ENCODE results near the gene SLC2A13. TPM values are rescaled to one million over a fixed set of nuclear protein-coding genes. Genes with fewer than 3 reads are reported as not detected.

SLC2A13 gene
- total RNA-seq, 2 donors from 2014 or later, result 5.9 to 13.7 TPM

DNA sequence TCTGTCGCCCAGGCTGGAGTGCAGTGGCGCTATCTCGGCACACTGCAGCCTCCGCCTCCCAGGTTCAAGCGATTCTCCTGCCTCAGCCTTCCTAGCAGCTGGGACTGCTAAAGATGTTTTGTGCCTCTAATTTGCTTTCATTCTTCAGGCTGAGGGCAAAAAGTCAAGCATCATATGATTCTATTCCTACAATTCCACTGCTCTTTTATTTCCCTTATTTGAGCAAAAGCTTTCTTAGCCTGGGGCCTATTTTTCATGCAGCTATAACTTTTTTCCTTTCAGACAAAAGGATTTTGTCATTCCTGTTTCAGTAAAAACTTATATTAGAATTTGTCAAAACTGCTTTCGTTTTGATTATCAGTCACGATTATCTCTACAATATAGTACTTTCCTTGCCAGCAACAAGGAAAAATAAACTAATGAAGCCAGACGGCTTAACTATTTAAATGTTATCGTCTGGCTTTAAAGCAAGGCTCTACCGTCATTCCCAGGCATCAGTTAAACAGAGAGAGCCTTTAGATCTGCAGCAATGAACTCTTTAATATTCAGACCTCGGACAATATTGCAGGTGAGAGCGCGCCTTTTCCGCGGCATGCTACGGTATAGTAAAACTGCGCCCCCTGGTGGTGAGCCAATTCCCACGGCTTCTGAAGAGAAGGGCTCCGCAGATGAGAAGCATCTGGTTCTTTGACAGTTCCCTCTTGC lies 1.4 kb upstream of the SLC2A13 start:
- WGBS, result 10% methylated on average over 19 of the region's 19 CpGs
- Histone ChIP-seq H3K36me3 (no peaks in the 10 kb centered on the region), H3K4me3 (peak overlapping the region; percentile 16 to 20), H3K9me3 (no peaks in the 10 kb centered on the region), H3K27ac (peak overlapping the region; percentile 21 to 33), H3K27me3 (replicated peaks; ENCODE audit: insufficient read depth) (no peaks in the 10 kb centered on the region), H3K4me1 (replicated peaks) (no peaks in the 10 kb centered on the region)
- intact Hi-C loops (cut with DNase I), result loop anchor here (1.0 to 5.0 kb wide), 4 partner anchors 75 to 342 kb away; partner anchors contain the start of gene LRRK2
- DNase-seq (ENCODE audit: low spot score), result peak; percentile 90
- TF ChIP-seq POLR2A (IDR thresholded peaks at IDR 0.05) (no peak), CTCF (IDR thresholded peaks at IDR 0.05) (peak; percentile 80 to 98 (median 94)), POLR2AphosphoS5 (IDR thresholded peaks at IDR 0.05) (peak; percentile 63)

DNA sequence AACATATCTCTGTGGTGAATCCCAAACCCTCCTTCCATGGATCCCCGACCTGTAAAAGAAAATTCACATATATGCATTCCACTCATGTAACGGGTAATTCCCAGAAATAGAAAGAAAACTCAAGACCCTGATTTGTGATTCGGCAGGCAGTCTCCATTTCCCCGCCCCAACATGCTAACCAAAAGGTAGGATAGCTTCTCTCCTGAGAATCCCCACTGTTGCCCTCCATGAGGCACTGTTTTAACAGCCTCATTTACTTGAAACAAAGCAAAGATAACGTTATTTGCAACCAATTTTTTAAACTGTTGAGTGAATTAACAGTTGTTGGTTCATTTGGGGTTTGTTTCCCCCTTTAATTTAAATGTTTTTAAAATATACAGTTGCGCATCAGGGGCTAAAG lies 774 bp upstream of the SLC2A13 start:
- Histone ChIP-seq H3K4me1 (replicated peaks) (no peaks in the 10 kb centered on the region), H3K27me3 (replicated peaks; ENCODE audit: insufficient read depth) (no peaks in the 10 kb centered on the region), H3K9me3 (no peaks in the 10 kb centered on the region), H3K4me3 (no peak overlapping the region), H3K27ac (peak overlapping the region; percentile 21 to 62), H3K36me3 (no peaks in the 10 kb centered on the region)
- no peak for TF ChIP-seq POLR2AphosphoS5 (IDR thresholded peaks at IDR 0.05)
- no peak for TF ChIP-seq CTCF (IDR thresholded peaks at IDR 0.05)
- no peak for TF ChIP-seq POLR2A (IDR thresholded peaks at IDR 0.05)
- intact Hi-C loops (cut with DNase I), result loop anchor here (1.0 to 5.0 kb wide), 4 partner anchors 74 to 341 kb away; partner anchors contain the start of gene LRRK2
- 65% methylated on average over 6 of the region's 6 CpGs for WGBS
- DNase-seq (ENCODE audit: low spot score), result no peak

- TF ChIP-seq CTCF (IDR thresholded peaks at IDR 0.05) (no peak), POLR2AphosphoS5 (IDR thresholded peaks at IDR 0.05) (no peak), POLR2A (IDR thresholded peaks at IDR 0.05) (no peak)
- Histone ChIP-seq H3K9me3 (no peaks in the 10 kb centered on the region), H3K36me3 (no peaks in the 10 kb centered on the region), H3K27ac (peak overlapping the region; percentile 62 to 74), H3K27me3 (replicated peaks; ENCODE audit: insufficient read depth) (no peaks in the 10 kb centered on the region), H3K4me3 (peak overlapping the region; percentile 69 to 87), H3K4me1 (replicated peaks) (no peaks in the 10 kb centered on the region)
- 16% methylated on average over 7 of the region's 9 CpGs for WGBS
- no peak for DNase-seq (ENCODE audit: low spot score)
- intact Hi-C loops (cut with DNase I), result loop anchor here (2.0 to 5.0 kb wide), 3 partner anchors 74 to 116 kb away; partner anchors contain the start of gene LRRK2
These were observed 287 bp upstream of the SLC2A13 start for GRCh38 chr12:40106202-40106533.

DNA sequence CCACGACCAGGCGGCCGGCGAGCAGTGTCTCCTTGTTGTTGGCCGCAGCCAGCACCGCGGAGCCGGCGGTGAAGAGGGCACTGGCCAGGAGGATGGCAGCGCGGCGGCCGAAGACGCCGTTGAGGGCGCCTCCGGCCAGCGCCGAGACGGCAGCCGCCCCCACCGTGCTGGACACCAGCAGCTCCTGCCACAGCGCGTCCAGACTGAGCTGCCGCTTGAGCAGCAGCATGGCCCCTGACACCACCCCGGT lies 691 bp downstream of the SLC2A13 start:
- Histone ChIP-seq H3K4me3 (peak overlapping the region; percentile 69 to 87), H3K27ac (peak overlapping the region; percentile 74 to 78), H3K27me3 (replicated peaks; ENCODE audit: insufficient read depth) (no peaks in the 10 kb centered on the region), H3K9me3 (no peaks in the 10 kb centered on the region), H3K36me3 (no peaks in the 10 kb centered on the region), H3K4me1 (replicated peaks) (no peaks in the 10 kb centered on the region)
- intact Hi-C loops (cut with DNase I), result loop anchor here (5.0 kb wide), 2 partner anchors 73 to 117 kb away; partner anchors contain the start of gene LRRK2
- no peak for TF ChIP-seq POLR2A (IDR thresholded peaks at IDR 0.05)
- no peak for TF ChIP-seq CTCF (IDR thresholded peaks at IDR 0.05)
- no peak for TF ChIP-seq POLR2AphosphoS5 (IDR thresholded peaks at IDR 0.05)
- under 1% methylated on average over 22 of the region's 26 CpGs for WGBS
- peak; percentile 21 for DNase-seq (ENCODE audit: low spot score)
